ENCODE measurements around the gene SHISA9. TPM values are rescaled to one million over a fixed set of nuclear protein-coding genes. Genes with fewer than 3 reads are reported as not detected.

SHISA9 gene
- total and polyA plus RNA-seq, 4 donors = under 0.01 to 0.08 (median 0.07) TPM; not detected in 1

DNA sequence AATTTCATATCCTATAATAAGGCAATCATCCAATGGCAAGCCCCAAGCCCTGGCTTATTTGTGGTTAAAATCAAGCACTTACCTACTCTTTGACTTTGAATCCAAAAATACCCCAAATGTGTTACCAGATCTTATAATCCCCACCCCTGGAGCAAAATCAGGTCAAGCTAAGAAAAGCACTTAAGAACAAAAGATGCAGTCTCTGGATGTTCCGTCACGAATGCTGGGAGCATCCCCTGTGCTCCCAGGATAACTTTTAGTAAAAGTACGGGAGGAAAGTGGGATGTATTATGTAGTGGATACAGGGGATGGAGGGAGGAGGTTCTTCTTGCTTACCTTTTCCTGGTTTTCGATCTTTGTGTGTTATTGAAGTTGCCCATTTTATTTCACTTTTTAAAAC is 29.5 kb downstream of the SHISA9 start:
- H3K36me3 ChIP-seq (ENCODE audit: control insufficient read depth in 4 of 4, insufficient read depth in 3 of 4, low read depth in 1 of 4, low read length in 3 of 4) = no peaks in the 10 kb centered on the region
- DNase-seq (ENCODE audit: low spot score) = no peak
- no peak overlapping the region for H3K4me3 ChIP-seq (ENCODE audit: low read depth in 1 of 3, low read length in 3 of 3)
- TF ChIP-seq TAF1 (conservative IDR thresholded peaks at IDR 0.05) = no peak
- TF ChIP-seq, protein P1, sequence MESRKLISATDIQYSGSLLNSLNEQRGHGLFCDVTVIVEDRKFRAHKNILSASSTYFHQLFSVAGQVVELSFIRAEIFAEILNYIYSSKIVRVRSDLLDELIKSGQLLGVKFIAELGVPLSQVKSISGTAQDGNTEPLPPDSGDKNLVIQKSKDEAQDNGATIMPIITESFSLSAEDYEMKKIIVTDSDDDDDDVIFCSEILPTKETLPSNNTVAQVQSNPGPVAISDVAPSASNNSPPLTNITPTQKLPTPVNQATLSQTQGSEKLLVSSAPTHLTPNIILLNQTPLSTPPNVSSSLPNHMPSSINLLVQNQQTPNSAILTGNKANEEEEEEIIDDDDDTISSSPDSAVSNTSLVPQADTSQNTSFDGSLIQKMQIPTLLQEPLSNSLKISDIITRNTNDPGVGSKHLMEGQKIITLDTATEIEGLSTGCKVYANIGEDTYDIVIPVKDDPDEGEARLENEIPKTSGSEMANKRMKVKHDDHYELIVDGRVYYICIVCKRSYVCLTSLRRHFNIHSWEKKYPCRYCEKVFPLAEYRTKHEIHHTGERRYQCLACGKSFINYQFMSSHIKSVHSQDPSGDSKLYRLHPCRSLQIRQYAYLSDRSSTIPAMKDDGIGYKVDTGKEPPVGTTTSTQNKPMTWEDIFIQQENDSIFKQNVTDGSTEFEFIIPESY (IDR thresholded peaks at IDR 0.05) = no peak
- no peak for TF ChIP-seq EGR1 (IDR thresholded peaks at IDR 0.05; ENCODE audit: low read depth in 2 of 2)
- TF ChIP-seq FOXA1 (IDR thresholded peaks at IDR 0.05) = no peak
- TF ChIP-seq YY1 (IDR thresholded peaks at IDR 0.05) = no peak
- no peak for TF ChIP-seq HNF4A (conservative IDR thresholded peaks at IDR 0.05)
- H3K27ac ChIP-seq (ENCODE audit: low read depth in 1 of 2, low read length in 2 of 2) = no peak overlapping the region
- H3K9ac ChIP-seq (ENCODE audit: low read depth in 1 of 2, low read length in 2 of 2) = no peak overlapping the region
- no peaks in the 10 kb centered on the region for H3K4me1 ChIP-seq (ENCODE audit: control insufficient read depth in 4 of 4, insufficient read depth in 4 of 4, low read length in 3 of 4)
- 85% methylated on average over 4 of the region's 4 CpGs for WGBS
- peaks cover 0 to 2% (median 0%) of the 10 kb centered on the region in 4 donors for H3K9me3 ChIP-seq (ENCODE audit: control insufficient read depth in 4 of 4, low read length in 3 of 4)
- H3K27me3 ChIP-seq (ENCODE audit: control insufficient read depth in 4 of 4, insufficient read depth in 4 of 4, low read length in 3 of 4) = no peaks in the 10 kb centered on the region

DNA sequence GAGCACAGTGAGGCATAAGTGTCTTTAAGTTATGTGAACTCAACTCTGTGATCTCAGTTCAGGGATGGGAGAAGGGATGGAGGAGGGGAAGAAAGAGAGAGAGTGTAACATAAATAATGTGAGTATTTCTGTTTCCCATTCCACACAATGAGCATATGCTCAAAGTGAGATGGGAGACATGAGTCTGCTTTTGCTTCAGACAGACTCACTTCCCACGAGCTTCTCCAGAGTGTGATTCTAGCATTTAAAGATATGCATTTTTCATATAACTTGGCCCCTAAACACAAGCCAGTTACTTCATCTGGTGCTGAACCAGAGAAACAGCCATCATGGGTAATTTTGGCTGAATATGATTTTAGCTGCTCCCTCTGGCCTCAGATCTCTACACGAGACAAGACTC is 35.0 kb downstream of the SHISA9 start:
- peaks cover 0 to 2% (median under 1%) of the 10 kb centered on the region in 4 donors for H3K9me3 ChIP-seq (ENCODE audit: control insufficient read depth in 4 of 4, low read length in 3 of 4)
- no peaks in the 10 kb centered on the region for H3K36me3 ChIP-seq (ENCODE audit: control insufficient read depth in 4 of 4, insufficient read depth in 3 of 4, low read depth in 1 of 4, low read length in 3 of 4)
- peaks cover 0 to 3% (median 0%) of the 10 kb centered on the region in 4 donors for H3K27me3 ChIP-seq (ENCODE audit: control insufficient read depth in 4 of 4, insufficient read depth in 4 of 4, low read length in 3 of 4)
- H3K4me1 ChIP-seq (ENCODE audit: control insufficient read depth in 4 of 4, insufficient read depth in 4 of 4, low read length in 3 of 4) = no peaks in the 10 kb centered on the region
- TF ChIP-seq HNF4A (conservative IDR thresholded peaks at IDR 0.05) = no peak
- TF ChIP-seq, protein P1 (IDR thresholded peaks at IDR 0.05) = no peak
- TF ChIP-seq, protein P2, sequence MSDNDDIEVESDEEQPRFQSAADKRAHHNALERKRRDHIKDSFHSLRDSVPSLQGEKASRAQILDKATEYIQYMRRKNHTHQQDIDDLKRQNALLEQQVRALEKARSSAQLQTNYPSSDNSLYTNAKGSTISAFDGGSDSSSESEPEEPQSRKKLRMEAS (IDR thresholded peaks at IDR 0.05) = no peak
- TF ChIP-seq HNF4G (IDR thresholded peaks at IDR 0.05) = no peak
- TF ChIP-seq TAF1 (conservative IDR thresholded peaks at IDR 0.05) = no peak
- TF ChIP-seq, protein P3, sequence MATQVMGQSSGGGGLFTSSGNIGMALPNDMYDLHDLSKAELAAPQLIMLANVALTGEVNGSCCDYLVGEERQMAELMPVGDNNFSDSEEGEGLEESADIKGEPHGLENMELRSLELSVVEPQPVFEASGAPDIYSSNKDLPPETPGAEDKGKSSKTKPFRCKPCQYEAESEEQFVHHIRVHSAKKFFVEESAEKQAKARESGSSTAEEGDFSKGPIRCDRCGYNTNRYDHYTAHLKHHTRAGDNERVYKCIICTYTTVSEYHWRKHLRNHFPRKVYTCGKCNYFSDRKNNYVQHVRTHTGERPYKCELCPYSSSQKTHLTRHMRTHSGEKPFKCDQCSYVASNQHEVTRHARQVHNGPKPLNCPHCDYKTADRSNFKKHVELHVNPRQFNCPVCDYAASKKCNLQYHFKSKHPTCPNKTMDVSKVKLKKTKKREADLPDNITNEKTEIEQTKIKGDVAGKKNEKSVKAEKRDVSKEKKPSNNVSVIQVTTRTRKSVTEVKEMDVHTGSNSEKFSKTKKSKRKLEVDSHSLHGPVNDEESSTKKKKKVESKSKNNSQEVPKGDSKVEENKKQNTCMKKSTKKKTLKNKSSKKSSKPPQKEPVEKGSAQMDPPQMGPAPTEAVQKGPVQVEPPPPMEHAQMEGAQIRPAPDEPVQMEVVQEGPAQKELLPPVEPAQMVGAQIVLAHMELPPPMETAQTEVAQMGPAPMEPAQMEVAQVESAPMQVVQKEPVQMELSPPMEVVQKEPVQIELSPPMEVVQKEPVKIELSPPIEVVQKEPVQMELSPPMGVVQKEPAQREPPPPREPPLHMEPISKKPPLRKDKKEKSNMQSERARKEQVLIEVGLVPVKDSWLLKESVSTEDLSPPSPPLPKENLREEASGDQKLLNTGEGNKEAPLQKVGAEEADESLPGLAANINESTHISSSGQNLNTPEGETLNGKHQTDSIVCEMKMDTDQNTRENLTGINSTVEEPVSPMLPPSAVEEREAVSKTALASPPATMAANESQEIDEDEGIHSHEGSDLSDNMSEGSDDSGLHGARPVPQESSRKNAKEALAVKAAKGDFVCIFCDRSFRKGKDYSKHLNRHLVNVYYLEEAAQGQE (IDR thresholded peaks at IDR 0.05) = no peak
- TF ChIP-seq RXRA (IDR thresholded peaks at IDR 0.05) = no peak
- TF ChIP-seq, protein P4, sequence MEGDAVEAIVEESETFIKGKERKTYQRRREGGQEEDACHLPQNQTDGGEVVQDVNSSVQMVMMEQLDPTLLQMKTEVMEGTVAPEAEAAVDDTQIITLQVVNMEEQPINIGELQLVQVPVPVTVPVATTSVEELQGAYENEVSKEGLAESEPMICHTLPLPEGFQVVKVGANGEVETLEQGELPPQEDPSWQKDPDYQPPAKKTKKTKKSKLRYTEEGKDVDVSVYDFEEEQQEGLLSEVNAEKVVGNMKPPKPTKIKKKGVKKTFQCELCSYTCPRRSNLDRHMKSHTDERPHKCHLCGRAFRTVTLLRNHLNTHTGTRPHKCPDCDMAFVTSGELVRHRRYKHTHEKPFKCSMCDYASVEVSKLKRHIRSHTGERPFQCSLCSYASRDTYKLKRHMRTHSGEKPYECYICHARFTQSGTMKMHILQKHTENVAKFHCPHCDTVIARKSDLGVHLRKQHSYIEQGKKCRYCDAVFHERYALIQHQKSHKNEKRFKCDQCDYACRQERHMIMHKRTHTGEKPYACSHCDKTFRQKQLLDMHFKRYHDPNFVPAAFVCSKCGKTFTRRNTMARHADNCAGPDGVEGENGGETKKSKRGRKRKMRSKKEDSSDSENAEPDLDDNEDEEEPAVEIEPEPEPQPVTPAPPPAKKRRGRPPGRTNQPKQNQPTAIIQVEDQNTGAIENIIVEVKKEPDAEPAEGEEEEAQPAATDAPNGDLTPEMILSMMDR (IDR thresholded peaks at IDR 0.05; ENCODE audit: low read depth, low read length, missing input control) = no peak
- TF ChIP-seq NR2F2 (IDR thresholded peaks at IDR 0.05) = no peak
- TF ChIP-seq FOXA2 (IDR thresholded peaks at IDR 0.05) = no peak
- TF ChIP-seq SP1 (IDR thresholded peaks at IDR 0.05) = no peak
- no peak for TF ChIP-seq JUND (IDR thresholded peaks at IDR 0.05)
- TF ChIP-seq RAD21 (IDR thresholded peaks at IDR 0.05) = no peak
- TF ChIP-seq FOXA1 (IDR thresholded peaks at IDR 0.05) = no peak
- TF ChIP-seq YY1 (IDR thresholded peaks at IDR 0.05) = no peak
- no peak for DNase-seq (ENCODE audit: low spot score)
- WGBS = 65% methylated on average over 2 of the region's 2 CpGs
- H3K4me3 ChIP-seq (ENCODE audit: low read depth in 1 of 3, low read length in 3 of 3) = no peak overlapping the region
- H3K9ac ChIP-seq (ENCODE audit: low read depth in 1 of 2, low read length in 2 of 2) = no peak overlapping the region
- no peak overlapping the region for H3K27ac ChIP-seq (ENCODE audit: low read depth in 1 of 2, low read length in 2 of 2)
